MM.1S (cell line): Measurements from ENCODE around the gene CISH.

Experiments
- CTCF ChIP-seq: fragments of 300-600 bp; sonication (generic); IDR thresholded peaks from 2 replicates; pipeline ENCODE4 v1.5.1; 2016; ENCODE audit warnings: antibody characterized with exemption, low read length, mixed read lengths
- EZH2 ChIP-seq: fragments of 300-600 bp; sonication (generic); optimal IDR thresholded peaks from 2 replicates; pipeline ENCODE3; 2017; ENCODE audit warnings: low read depth, mild to moderate bottlenecking, antibody characterized with exemption, low read length, mixed read lengths
- EZH2phosphoT487 ChIP-seq: fragments of 300-600 bp; sonication (generic); IDR thresholded peaks from 2 replicates; pipeline ENCODE4 v1.6.1; 2018; ENCODE audit warnings: antibody characterized with exemption, low read length

GRCh38 chr3:50616770-50617095 lies 5.2 kb upstream of the CISH start:
- TF ChIP-seq CTCF (no peak), EZH2 (no peak), EZH2phosphoT487 (no peak)
